Left ventricle myocardium inferior (tissue), 1 donor: ENCODE results near the gene OR2A42. TPM values are rescaled to one million over a fixed set of nuclear protein-coding genes. Genes with fewer than 3 reads are reported as not detected.
"Not testable (repeated sequence)": the region's sequence is repeated elsewhere in the genome, so short reads cannot be mapped to it uniquely, and the experiment has no call there.

Experiments
- DNase-seq: peaks from one replicate; pipeline ENCODE4 v3.0.0-alpha.2; 2020
- H3K27ac ChIP-seq: fragments of 200-600 bp; replicated peaks from 2 replicates; pipeline ENCODE4 v1.8.0; 2021
- H3K27me3 ChIP-seq: fragments of 200-600 bp; 2 replicates; pipeline ENCODE4 v1.8.0; 2021; ENCODE audit warnings: low read depth
- H3K36me3 ChIP-seq: fragments of 200-600 bp; 2 replicates; pipeline ENCODE4 v1.8.0; 2021
- H3K4me1 ChIP-seq: fragments of 200-600 bp; 2 replicates; pipeline ENCODE4 v1.8.0; 2021
- H3K4me3 ChIP-seq: fragments of 200-600 bp; 2 replicates; pipeline ENCODE4 v1.8.0; 2021; ENCODE audit warnings: mild to moderate bottlenecking, moderate library complexity
- H3K9me3 ChIP-seq: fragments of 200-600 bp; replicated peaks from 2 replicates; pipeline ENCODE4 v1.8.0; 2021
- intact Hi-C: fragments of 100-400 bp; cut with micrococcal nuclease; formaldehyde crosslinking; loops from one replicate; pipeline ENCODE4 v1.11.0; 2022
- long read RNA-seq: library from polyadenylated mRNA; unstranded; transcript quantifications from one replicate; pipeline ENCODE4 v2.0.0, GENCODE V29; 2021
- total RNA-seq: library from RNA; stranded (reverse); fragmentation: NEBNext Ultra II Directional; extraction: Animal tissue kit (Norgen Biotek cat#: 25700); gene quantifications from one replicate; pipeline ENCODE4 v1.2.1, GENCODE V29; 2021
- donor health status: DM: no; HTN: yes; CAD: no; lungs with severe emphysema.

OR2A42 gene, protein sequence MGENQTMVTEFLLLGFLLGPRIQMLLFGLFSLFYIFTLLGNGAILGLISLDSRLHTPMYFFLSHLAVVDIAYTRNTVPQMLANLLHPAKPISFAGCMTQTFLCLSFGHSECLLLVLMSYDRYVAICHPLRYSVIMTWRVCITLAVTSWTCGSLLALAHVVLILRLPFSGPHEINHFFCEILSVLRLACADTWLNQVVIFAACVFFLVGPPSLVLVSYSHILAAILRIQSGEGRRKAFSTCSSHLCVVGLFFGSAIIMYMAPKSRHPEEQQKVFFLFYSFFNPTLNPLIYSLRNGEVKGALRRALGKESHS
- not detected for total RNA-seq
- long read RNA-seq: 0 reads

DNA sequence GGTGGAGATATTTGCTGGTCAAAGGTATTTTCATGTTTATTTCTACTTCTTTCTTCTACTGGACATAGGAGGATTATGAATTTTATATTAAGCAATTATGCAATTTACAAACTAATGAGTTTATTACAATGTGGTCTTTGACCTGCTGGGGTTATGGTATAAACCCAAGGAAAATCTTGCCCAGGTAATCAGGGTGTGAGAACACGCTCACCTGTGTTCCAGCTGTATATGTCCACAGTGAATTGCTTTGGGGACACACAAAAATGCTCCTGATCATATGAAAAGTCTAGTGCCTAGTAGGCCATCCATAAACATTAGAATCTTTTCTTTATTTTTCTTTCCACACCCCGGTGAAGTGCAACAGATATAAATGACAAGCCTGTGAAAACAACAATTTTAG is at the start of gene OR2A42:
OR2A42 (minus strand) TSS at position 241 of the 400 bp plus-strand sequence. CDS start 6,762 bp downstream, outside the sequence.
- intact Hi-C loops, DNase-seq, H3K9me3 ChIP-seq, H3K27me3 ChIP-seq, H3K4me3 ChIP-seq, H3K4me1 ChIP-seq, H3K27ac ChIP-seq, H3K36me3 ChIP-seq: not testable (repeated sequence)

DNA sequence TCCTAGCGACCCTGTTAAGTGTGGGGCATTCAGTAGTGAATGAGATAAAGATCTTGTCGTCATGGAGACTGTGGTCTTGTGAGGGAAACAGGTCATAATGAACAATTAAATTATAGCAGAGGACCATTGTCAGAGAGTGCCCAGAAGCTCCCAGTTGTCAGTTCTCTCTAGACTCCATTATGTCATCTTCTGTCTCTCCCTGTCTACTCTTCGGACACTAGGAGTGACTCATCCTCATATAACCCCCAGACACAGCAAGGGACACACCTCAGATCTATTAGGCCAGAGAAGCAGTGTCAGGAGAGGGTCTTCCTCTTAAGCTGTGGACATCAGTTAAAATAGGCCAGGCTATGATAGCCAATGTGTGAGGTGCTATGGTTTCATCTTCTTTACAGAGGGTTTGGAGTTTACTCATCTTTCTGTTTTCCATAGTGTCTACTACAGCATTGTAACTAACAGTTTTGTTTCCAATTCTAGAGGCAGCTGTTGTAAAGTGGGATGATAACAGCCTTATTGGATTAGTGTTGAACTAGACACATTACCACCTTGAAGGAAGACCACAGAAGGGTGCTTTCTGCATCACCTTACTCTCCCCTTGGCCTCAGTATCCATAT is 47.9 kb upstream of the OR2A42 start:
- H3K9me3 ChIP-seq, H3K36me3 ChIP-seq, DNase-seq, H3K4me3 ChIP-seq, intact Hi-C loops, H3K4me1 ChIP-seq, H3K27me3 ChIP-seq, H3K27ac ChIP-seq: not testable (repeated sequence)

- H3K4me1 ChIP-seq, H3K27ac ChIP-seq, H3K4me3 ChIP-seq, intact Hi-C loops, H3K27me3 ChIP-seq, H3K9me3 ChIP-seq, H3K36me3 ChIP-seq, DNase-seq: not testable (repeated sequence)
These were observed 44.3 kb upstream of the OR2A42 start for GRCh38 chr7:144283716-144284115.

- H3K27ac ChIP-seq, H3K9me3 ChIP-seq, H3K4me1 ChIP-seq, H3K36me3 ChIP-seq, H3K27me3 ChIP-seq, H3K4me3 ChIP-seq, intact Hi-C loops, DNase-seq: not testable (repeated sequence)
These were observed 43.1 kb upstream of the OR2A42 start for GRCh38 chr7:144282490-144282889.

GRCh38 chr7:144281981-144282380 is 42.6 kb upstream of the OR2A42 start:
- H3K27me3 ChIP-seq, H3K4me3 ChIP-seq, intact Hi-C loops, H3K9me3 ChIP-seq, H3K27ac ChIP-seq, H3K36me3 ChIP-seq, H3K4me1 ChIP-seq, DNase-seq: not testable (repeated sequence)

DNA sequence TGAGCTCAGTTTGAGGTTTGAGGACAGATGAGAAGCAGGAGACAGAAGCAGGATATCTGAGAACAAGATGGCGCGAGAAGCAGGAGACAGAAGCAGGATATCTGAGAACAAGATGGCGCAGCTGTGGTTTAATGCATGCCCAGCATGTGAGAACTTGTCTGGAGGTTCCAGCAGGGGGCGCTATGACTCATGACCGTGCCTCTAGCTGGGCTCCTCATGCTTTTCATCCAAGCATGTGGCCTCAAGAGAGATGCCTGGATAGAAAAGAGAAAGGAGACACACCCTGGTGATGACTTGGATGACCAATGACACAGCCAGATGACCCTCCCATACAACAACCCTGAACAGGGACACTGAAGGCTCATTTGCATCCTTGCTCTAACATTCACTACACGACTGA is 40.6 kb upstream of the OR2A42 start:
- H3K27ac ChIP-seq, intact Hi-C loops, DNase-seq, H3K4me1 ChIP-seq, H3K9me3 ChIP-seq, H3K4me3 ChIP-seq, H3K27me3 ChIP-seq, H3K36me3 ChIP-seq: not testable (repeated sequence)

DNA sequence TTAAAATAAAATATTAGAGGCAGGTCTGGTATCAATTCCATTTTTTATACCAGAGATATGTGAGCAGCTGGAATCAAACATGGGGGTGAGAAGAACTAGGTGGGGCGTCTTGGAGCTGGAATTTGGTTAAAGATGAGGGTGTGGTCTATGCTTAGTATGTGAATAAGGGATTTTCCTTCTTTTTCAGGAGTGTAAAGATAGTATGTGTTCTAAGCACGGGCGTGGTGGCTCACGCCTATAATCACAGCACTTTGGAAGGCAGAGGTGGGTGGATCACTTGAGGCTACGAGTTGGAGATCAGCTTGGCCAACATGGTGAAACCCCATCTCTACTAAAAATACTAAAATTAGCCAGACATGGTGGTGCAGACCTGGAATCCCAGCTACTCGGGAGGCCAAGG is 35.9 kb upstream of the OR2A42 start:
- DNase-seq, intact Hi-C loops: not testable (repeated sequence)

DNA sequence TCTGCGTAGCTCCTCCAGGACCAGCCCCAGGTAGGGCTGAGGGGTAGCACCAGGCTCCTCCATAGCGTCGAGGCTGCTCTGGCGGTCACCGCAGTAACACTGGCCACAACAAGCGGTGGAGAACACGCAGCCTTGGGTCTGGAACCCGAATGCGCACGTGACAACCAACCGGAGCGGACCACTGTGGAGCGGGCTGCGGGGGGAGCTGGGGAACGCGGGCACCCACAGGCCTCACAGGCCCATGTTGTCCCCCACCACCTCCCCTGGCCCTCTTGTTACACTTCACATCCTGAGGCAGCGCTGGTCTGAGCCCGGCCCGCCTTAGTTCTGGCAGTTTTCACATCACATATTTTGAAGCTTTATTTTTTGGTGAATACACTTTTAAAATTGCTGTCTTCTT is 29.8 kb upstream of the OR2A42 start, which contains the start of gene CTAGE8:
CTAGE8 (minus strand) TSS at position 101 of the 400 bp plus-strand sequence; CDS start at position 63, 38 bp downstream.
- intact Hi-C loops, H3K9me3 ChIP-seq, H3K27ac ChIP-seq, H3K4me3 ChIP-seq, H3K4me1 ChIP-seq, H3K36me3 ChIP-seq, DNase-seq, H3K27me3 ChIP-seq: not testable (repeated sequence)

More for the DNA sequence above, 35.9 kb upstream of the OR2A42 start:
- H3K27ac ChIP-seq, H3K27me3 ChIP-seq, H3K4me3 ChIP-seq, H3K4me1 ChIP-seq, H3K9me3 ChIP-seq, H3K36me3 ChIP-seq: not testable (repeated sequence)

DNA sequence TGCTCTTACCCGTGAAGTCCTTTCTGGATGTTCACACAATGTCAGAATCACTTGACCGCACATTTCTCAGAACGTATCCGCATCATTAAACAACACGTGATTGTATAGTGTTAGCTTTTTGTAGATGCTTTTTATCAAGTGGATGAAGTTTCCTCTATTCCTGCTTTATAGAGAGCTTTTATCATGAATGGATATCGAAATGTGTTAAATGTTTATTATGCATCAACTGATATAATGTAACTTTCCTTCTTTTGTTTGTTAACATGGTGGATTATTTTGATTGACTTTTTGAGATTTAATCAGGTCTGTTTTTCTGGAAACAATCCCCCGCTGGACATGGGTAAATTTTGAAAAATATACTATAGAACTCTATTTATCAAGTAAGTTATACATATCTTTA is 25.3 kb upstream of the OR2A42 start, which contains the start of gene OR2A7:
OR2A7 (minus strand) TSS at position 101 of the 400 bp plus-strand sequence. CDS start 5,164 bp downstream, outside the sequence.
- H3K4me1 ChIP-seq, H3K36me3 ChIP-seq, DNase-seq, H3K27me3 ChIP-seq, H3K27ac ChIP-seq, H3K9me3 ChIP-seq, intact Hi-C loops, H3K4me3 ChIP-seq: not testable (repeated sequence)

- H3K27ac ChIP-seq, H3K4me3 ChIP-seq, DNase-seq, H3K27me3 ChIP-seq, H3K36me3 ChIP-seq, H3K4me1 ChIP-seq, H3K9me3 ChIP-seq, intact Hi-C loops: not testable (repeated sequence)
These were observed 22.7 kb upstream of the OR2A42 start for GRCh38 chr7:144262128-144262527.

DNA sequence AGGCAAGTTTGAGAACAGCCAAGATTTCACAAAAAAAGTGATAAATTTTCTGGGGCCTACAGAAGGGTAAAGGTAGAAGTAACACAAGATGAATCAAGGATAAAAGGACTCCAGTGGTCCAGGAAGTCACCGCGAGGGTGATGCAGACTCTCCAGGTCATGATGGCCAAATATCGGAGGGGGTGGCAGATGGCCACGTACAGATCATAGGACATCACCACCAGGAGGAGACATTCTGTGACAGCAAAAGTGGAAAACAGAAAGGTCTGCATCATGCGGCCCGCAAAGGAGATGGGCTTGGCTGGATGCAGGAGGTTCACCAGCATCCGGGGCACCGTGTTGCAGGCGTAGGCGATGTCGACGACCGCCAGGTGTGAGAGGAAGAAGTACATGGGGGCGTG is 19.7 kb upstream of the OR2A42 start:
- H3K9me3 ChIP-seq, H3K4me1 ChIP-seq, H3K27ac ChIP-seq, H3K4me3 ChIP-seq, intact Hi-C loops, DNase-seq, H3K27me3 ChIP-seq, H3K36me3 ChIP-seq: not testable (repeated sequence)
